ENCODE measurements around the gene MYO1B. TPM values are rescaled to one million over a fixed set of nuclear protein-coding genes. Genes with fewer than 3 reads are reported as not detected.

Gene MYO1B
- total and polyA plus RNA-seq, 2 of the 4 experiments (the other 2 are of a cell fraction) = 57.2 to 116 TPM

GRCh38 chr2:191439481-191439880, 194.3 kb downstream of the MYO1B start:
- WGBS, 2 experiments (ENCODE audit: extremely low coverage in 2 of 2, insufficient read length in 1 of 2) = no CpG with 5 or more reads among the region's 3 CpGs
- no peak overlapping the region for H3K14ac ChIP-seq (replicated peaks; ENCODE audit: low read depth, low read length)
- intact Hi-C loops (cut with micrococcal nuclease) (no loop called here), in situ Hi-C loops (cut with MboI; ENCODE audit: low sequenced_read_pairs) (no loop called here), dilution Hi-C loops (cut with HindIII; ENCODE audit: low sequenced_read_pairs, unreplicated experiment) (no loop called here)
- H3K56ac ChIP-seq (ENCODE audit: extremely low read depth, insufficient read depth, low read length) = no peak overlapping the region
- DNase-seq = no peak
- no peak overlapping the region for H4K5ac ChIP-seq (ENCODE audit: low read depth, low read length)
- H3K79me1 ChIP-seq (ENCODE audit: low read depth in 1 of 2, low read length in 2 of 2) = no peaks in the 10 kb centered on the region
- H2AK5ac ChIP-seq (ENCODE audit: low read depth, low read length) = no peak overlapping the region
- H4K91ac ChIP-seq (ENCODE audit: insufficient read depth, low read depth, low read length) = no peak overlapping the region
- no peaks in the 10 kb centered on the region for H4K20me1 ChIP-seq (ENCODE audit: insufficient read depth, low read length)
- ChIA-PET CTCF (no interaction called here), POLR2A (ENCODE audit: unreplicated experiment) (no interaction called here)
- no peaks in the 10 kb centered on the region for H3K36me3 ChIP-seq (ENCODE audit: control insufficient read depth, insufficient read depth, low read length)
- no peak overlapping the region for H2AFZ ChIP-seq (replicated peaks; ENCODE audit: low read length, poor library complexity)
- no peak overlapping the region for H3K9ac ChIP-seq (ENCODE audit: low read depth, low read length)
- H3K9me3 ChIP-seq (ENCODE audit: control insufficient read depth, insufficient read depth, low read length) = no peaks in the 10 kb centered on the region
- H3K4me2 ChIP-seq (ENCODE audit: low read depth, low read length) = no peak overlapping the region
- no peak overlapping the region for H3K27ac ChIP-seq (ENCODE audit: insufficient read depth, low read length)
- no peak overlapping the region for H2BK15ac ChIP-seq (ENCODE audit: low read depth, low read length)
- no peak overlapping the region for H3K4ac ChIP-seq (ENCODE audit: low read depth, low read length)
- no peak overlapping the region for H3K18ac ChIP-seq (ENCODE audit: low read depth, low read length)
- H3K9me1 ChIP-seq (ENCODE audit: insufficient read depth, low read length) = no peaks in the 10 kb centered on the region
- no TSS peak for BruUV-seq (replicated peaks)
- no peak overlapping the region for H2BK20ac ChIP-seq (ENCODE audit: low read depth, low read length)
- H4K8ac ChIP-seq (ENCODE audit: low read depth in 2 of 2, low read length in 2 of 2) = no peak overlapping the region
- no peak overlapping the region for H3K4me3 ChIP-seq (ENCODE audit: insufficient read depth, low read depth, low read length)
- no peak for TF ChIP-seq CEBPB (IDR thresholded peaks at IDR 0.05; ENCODE audit: low read depth, low read length)
- TF ChIP-seq BHLHE40 (IDR thresholded peaks at IDR 0.05; ENCODE audit: low read depth, low read length) = no peak
- TF ChIP-seq POLR2A (IDR thresholded peaks at IDR 0.05; ENCODE audit: low read depth, low read length) = no peak
- no peak for TF ChIP-seq RCOR1 (IDR thresholded peaks at IDR 0.05; ENCODE audit: insufficient replicate concordance, low read length)
- no peak for TF ChIP-seq MAFK (IDR thresholded peaks at IDR 0.05; ENCODE audit: low read depth, low read length)
- no peak for TF ChIP-seq USF2 (IDR thresholded peaks at IDR 0.05; ENCODE audit: low read depth, low read length)
- no peak for TF ChIP-seq FOS (IDR thresholded peaks at IDR 0.05; ENCODE audit: low read depth, low read length)
- TF ChIP-seq, protein P1, sequence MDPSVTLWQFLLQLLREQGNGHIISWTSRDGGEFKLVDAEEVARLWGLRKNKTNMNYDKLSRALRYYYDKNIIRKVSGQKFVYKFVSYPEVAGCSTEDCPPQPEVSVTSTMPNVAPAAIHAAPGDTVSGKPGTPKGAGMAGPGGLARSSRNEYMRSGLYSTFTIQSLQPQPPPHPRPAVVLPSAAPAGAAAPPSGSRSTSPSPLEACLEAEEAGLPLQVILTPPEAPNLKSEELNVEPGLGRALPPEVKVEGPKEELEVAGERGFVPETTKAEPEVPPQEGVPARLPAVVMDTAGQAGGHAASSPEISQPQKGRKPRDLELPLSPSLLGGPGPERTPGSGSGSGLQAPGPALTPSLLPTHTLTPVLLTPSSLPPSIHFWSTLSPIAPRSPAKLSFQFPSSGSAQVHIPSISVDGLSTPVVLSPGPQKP (IDR thresholded peaks at IDR 0.05; ENCODE audit: borderline replicate concordance, low read depth, low read length) = no peak
- TF ChIP-seq RAD21 (IDR thresholded peaks at IDR 0.05; ENCODE audit: low read length) = no peak
- no peak for TF ChIP-seq CTCF (conservative IDR thresholded peaks at IDR 0.05; ENCODE audit: low read depth, low read length)
- TF ChIP-seq CHD1 (IDR thresholded peaks at IDR 0.05; ENCODE audit: low read depth, low read length) = no peak
- no peak for TF ChIP-seq NFE2L2 (IDR thresholded peaks at IDR 0.05; ENCODE audit: low read depth, low read length)
- no peak for TF ChIP-seq MXI1 (IDR thresholded peaks at IDR 0.05; ENCODE audit: borderline replicate concordance, low read depth, low read length)
- TF ChIP-seq RFX5 (IDR thresholded peaks at IDR 0.05; ENCODE audit: low read depth, low read length) = no peak
- H3K4me1 ChIP-seq (ENCODE audit: control insufficient read depth, insufficient read depth, low read length) = 0 out of 2 replicates have a peak, but pooled peaks cover 4% of the 10 kb centered on the region
- H2BK5ac ChIP-seq (ENCODE audit: low read depth, low read length, poor library complexity, severe bottlenecking) = no peak overlapping the region
- H2BK120ac ChIP-seq (ENCODE audit: low read depth, low read length) = no peak overlapping the region
- ATAC-seq (ENCODE audit: low read depth) = no peak
- no peak overlapping the region for H3K23ac ChIP-seq (ENCODE audit: low read depth, low read length)
- no peaks in the 10 kb centered on the region; the same call in 1 of the 2 replicates for H3K27me3 ChIP-seq (ENCODE audit: control insufficient read depth, insufficient read depth, low read length)
- H2AK9ac ChIP-seq (replicated peaks; ENCODE audit: low read depth, low read length, poor library complexity) = no peak overlapping the region

All from IMR-90 (cell line).